Non-pigmented ciliary epithelial cell (primary cell): Measurements from ENCODE around the gene XPNPEP1.

Experiments
- DNase-seq: peaks from one replicate; pipeline ENCODE4 v3.0.0-alpha.2; 2010; ENCODE audit warnings: low read depth

The XPNPEP1 gene

DNA sequence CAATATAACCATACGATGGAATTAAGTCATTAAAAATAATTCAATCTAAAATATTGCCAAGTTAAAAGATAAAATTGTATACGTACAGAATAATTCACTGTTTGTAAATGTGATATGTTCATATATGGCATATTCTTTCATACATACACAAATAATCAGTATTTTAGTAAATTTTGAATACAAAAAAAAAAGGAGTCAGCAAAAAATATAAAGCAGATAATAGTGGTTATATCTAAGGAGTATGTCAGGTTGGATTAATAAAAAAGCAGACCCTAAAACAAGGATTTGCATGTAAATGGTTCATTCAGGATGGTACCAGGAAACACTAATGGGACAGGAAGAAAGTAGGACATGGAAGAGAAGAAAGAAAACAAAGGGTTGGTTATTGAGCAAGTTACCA, 59.5 kb downstream of the XPNPEP1 start:
- DNase-seq: no peak

DNA sequence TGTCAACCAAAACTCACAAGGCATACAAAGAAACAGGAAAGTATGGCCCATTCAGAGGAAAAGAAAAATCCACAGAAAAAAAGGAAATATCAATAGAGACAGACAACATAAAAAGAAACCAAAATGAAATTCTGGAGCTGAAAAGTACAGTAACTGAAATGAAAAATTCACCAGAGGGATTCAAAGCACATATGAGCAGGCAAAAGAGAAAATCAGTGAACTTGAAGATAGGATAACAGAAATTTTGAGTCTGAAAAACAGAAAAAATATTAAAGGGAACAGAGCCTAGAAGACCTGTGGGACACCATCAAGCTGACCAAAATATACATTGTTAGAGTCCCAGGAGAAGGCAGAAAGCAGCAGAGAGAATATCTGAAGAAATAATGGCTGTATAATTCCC, 60.6 kb downstream of the XPNPEP1 start:
- DNase-seq: no peak

DNA sequence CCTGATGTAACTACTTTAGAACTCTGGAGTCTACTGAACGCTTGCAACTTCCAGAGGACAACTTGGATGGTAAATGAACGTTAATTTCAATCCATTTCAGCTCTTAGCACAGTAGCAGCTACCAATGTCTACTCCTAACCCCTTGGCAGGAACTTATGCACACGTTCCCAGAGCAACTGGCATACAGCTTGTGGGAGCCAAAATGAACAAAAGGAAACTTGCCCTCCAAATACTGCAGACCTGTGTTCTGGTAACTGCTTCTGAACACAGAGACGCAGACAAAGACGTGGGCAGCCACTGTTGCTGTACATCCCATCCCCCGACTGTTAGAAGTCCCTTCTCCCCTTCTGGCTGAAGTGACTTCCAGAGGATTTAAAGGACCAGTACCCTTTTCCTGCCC, 61.3 kb downstream of the XPNPEP1 start:
- no peak for DNase-seq

DNA sequence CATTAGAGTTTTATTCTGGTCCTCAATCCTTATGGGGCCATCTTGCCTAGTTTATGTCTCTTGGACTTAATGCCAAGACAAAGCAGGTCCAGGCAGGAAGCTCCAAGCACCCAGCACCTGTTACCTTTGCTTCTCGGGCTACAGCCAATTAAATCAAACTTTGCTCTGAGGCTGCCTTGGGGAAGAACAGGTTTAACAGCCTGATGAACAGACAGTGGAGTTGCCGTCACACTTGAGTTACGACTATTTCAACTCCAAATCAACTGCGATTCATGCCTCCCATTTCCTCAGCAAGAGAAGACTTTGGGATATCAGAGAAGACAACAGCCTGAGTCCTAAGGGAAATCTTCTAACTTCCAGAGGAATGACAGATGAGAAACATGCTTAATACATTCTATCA, 62.2 kb downstream of the XPNPEP1 start:
- DNase-seq: no peak

DNA sequence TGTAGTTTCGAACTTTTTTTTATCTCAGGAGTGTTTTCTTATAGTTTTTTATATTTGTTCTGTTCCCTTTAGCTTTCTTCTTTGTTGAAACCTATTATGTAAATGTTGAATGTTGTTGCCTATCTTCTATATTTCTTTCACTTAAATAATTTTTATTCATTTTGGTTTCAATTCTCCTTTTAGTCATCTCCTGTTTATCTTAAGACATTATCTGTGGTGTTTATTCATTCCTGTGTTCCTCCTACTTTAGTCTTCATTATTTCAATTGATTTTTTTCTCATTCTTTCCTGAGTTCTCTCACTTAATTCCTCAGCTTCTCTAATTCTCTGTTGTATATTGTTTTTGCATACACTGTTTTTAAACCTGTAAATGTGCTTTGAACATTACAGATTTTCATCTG, 64.1 kb downstream of the XPNPEP1 start:
- no peak for DNase-seq

DNA sequence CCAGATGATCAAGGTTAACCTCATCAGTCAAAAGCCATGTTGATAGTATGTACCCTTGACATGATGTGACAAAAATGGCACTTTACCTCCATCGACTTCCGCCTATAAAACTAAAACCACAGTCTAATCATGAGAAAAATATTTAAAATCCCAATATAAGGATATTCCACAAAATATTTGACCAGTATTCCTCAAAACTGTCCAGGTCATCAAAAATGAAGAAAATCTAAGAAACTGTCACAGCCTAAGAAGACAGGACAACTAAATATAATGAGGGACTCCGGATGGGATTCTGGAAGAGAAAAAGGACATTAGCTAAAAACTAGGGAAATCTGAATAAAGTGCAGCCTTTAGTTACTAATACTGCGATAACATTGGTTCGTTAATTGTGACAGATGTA, 67.6 kb downstream of the XPNPEP1 start:
- DNase-seq: no peak

DNA sequence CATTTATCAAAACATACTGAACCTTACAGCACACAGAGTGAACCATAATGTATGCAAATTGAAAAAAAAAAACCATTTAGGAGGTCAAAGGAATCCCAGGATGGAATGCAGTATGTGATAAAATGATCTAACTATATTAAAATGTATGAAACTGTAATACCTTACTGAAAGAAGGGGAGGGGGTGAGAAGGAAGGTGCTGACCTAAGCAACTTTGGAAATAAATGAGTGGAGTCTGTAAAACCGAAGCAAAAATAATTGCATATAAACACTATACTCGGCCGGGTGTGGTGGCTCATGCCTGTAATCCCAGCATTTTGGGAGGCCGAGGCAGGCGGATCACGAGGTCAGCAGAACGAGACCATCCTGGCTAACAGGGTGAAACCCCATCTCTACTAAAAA, 69.4 kb downstream of the XPNPEP1 start:
- no peak for DNase-seq

DNA sequence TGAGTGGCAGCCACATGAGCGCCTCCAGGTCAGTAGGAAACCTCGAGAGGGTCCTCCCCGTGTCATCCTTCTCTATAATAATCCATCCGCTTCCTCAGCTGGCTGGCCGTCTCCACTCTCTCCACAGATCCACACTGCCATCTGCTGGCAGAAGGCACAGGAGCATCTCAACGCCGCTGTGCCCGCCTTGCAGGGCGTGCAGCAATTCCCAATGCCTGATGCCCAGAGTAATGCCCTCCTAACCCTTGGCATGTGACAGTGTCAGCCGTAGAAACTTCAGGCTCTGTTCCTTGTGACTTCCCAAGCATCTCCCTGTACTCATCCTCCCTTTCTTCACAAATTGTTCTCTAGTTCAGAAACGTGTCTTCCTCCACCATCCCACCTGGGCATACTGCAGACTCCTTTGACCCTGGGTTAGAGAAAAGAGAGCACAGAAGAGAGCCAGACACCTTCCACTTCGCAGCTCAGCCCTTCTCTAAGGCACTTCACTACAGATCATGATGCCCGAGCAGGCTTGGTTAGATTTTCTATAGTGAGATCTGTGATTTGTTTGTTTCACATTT, 70.8 kb downstream of the XPNPEP1 start:
- DNase-seq: peak; percentile 14

DNA sequence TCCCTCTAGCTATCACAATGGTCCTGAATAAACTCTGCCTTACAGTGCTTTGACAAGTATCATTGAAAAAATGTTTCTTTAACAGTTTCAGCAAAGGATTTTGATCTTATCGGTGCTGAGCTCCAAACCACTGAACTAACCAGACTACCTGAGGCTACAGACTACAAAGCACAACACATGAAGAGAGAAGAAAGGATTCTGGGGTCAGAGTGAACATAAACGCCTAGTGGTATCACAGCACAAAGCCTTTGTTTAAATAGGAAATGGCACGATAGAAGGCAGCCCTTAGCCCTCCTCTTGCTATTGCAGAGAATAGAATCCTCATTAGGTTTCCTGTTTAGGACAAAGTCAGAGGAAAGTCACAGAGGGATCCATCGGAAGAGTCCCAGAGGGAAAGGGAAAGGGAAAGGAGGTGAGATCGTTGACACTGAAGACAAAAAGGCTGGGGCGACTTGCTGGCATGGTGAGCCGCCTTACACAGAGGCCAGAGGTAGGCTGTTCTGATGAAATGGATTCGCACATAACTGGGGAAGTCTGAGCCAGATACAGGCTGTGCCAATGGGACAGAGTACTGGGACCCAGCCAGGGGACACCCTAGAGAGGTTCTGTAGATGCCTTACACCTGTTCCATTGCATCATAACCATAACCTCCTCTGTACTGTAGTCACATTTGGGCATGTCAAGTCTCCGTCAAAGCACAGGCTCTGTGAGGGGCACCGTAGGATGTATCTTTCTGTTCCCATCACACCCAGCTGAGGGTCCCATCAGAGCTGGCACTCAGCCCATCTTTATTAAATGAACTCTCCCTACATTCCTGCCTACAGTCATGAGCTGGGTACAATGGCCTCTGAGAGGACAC, 71.5 kb downstream of the XPNPEP1 start:
- no peak for DNase-seq

DNA sequence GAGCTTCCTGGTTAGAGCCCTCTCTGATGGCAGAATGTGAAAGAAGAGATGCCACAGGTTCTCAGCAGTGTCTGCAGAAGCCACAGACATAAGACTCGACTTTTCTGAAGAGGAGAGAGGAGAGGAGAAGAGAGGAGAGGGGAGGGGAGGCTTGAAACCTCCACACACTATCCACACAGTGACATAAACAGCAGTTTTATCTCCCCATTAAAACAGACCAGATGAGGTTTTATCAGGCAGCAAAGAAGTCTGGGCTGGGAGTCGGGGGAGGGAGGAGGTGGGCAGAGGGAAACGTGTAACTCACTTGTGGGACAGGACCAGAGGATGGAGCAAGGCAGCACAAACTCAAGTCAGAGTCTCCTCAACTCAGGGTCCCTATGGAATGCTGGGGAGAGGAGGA, 76.5 kb downstream of the XPNPEP1 start:
- no peak for DNase-seq

DNA sequence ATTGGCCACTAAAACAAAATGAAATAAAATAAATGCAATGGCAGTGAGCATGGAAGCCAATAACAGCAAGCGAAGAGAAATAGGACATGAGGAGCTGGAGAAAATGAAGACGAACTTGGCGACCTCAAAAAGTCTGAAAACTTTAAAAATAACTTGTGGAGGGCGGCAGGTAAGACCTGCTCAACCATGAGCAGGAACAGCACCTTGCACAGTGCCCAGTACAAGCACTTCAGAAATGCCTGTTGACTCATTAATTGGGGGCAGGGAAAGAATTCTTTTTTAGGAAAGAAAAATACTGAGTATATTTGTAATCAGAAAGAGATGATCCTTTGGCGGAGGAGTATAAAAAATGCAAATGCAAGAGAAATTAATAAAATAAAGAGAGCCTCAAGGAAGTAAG, 78.0 kb downstream of the XPNPEP1 start:
- DNase-seq: no peak

DNA sequence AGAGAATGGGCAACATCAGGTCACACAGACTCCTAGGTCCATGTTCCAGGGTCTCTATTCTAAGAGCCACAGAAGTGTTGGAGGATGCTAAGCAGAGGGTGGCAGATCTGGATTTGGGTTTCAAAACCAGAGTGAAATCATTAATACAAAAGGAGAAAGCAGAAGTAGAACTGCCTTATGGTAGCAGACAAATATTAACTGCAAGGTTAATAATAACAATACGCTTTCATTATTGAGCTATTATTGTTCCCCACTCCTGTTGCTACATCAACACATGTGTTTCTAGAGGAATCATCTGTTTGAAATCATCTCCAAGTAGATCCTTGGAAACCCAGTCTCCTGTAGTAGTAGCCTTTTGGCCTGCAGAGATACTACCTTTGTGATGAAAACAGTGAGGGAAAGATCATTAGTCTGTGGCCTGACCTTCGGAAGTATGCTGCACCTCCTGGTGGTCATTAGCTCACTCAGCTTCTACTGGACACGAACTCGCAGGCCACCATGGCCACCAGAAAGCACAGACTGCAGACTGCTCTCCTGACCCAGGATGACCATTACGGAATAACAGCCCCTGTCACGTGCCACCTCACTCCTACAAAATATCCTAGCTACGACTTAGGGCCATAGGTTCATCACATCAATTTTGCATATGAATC, 84.6 kb downstream of the XPNPEP1 start:
- DNase-seq: no peak

DNA sequence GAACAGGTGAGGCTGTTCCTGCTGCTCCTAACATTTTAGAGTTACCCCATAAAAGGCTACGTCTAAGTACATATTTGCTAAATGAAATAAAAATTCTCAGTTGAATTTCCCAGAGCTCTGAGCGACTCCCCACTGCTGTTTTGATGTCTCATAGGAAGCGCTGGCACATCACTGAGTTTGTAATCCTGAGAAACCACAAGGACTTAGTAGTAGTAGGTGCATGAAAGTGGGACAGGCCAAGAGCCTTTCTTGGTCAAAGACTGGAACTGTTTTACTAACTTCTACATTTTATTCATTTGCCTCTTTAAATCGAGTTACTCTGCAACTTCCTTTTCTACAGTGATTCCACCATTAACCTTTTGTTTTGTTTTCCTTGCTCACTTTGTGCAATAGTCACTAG, 85.9 kb downstream of the XPNPEP1 start:
- DNase-seq: no peak

DNA sequence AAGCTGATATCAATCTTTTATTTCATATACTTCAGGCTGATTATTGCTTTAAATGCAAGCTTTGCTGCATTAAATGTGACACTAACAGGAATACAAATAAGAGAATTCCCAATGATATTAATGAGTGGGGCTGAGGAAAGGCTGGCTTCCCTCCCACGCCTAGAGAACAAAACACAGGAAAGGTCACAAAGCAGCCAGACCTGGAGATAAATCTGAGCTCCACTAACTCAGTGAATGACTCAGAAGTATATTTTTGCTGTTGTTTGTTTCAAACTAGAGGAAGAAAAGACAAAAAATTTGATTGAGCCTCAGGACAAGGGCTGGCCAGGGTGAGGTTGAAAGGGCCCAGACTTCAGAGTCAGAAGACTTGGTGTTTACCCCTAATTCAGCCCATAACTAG, 88.1 kb downstream of the XPNPEP1 start:
- no peak for DNase-seq

DNA sequence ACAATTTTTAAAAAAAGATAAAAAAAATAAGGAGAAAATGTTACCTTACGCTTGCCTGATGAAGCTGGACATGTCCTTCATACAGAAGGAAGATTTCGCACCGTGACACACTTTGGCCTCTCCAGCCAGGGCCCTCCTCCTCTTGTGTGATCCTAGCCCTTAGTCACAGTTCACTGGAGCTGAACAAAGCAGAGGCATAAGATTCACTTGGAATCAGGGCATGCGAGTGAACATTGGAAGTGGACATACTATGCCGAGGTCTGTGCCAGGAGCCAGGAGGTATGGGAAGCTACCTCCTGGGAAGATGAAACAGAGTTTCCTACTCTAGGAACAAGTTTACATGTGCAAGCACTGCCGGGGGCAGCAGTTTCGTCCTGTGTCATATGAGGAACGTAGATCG, 91.5 kb downstream of the XPNPEP1 start:
- no peak for DNase-seq

DNA sequence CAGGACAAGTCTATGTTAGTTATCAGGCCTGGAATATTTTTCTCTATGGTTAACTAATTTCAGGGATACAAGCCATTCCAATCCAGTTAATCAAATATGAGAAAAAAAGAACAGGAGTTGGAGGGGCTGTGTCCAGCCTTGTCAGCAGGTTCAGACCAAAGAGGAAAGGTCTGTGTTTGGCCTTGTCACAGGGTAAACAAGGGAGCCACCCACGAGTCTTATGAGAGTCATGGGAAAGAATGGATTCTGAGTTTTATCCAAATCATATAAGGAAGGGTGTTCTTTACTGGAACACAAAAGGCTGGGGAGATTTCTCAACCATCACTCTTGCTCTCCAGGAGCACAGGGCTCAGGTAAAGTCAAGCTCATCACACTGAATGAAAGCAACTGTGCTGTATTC, 99.1 kb downstream of the XPNPEP1 start:
- no peak for DNase-seq

DNA sequence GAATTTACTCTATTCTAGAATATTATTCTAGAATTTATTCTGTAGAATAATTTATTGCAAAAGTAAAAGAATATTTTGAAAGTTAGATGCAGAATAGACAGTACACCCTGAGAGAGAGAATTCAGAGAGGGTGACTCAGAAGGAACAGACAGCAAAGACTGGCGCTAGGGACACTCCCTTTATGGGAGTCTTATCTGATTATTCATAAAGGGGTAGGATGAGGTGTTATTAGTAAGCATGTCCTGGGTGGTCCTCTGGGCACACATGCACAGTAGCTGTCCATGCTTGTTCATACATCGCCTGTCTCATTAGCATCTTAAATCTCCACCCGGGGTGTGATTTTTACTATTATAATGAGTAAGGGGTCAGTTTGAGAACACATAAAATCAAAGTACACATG, 100.1 kb downstream of the XPNPEP1 start:
- DNase-seq: no peak

DNA sequence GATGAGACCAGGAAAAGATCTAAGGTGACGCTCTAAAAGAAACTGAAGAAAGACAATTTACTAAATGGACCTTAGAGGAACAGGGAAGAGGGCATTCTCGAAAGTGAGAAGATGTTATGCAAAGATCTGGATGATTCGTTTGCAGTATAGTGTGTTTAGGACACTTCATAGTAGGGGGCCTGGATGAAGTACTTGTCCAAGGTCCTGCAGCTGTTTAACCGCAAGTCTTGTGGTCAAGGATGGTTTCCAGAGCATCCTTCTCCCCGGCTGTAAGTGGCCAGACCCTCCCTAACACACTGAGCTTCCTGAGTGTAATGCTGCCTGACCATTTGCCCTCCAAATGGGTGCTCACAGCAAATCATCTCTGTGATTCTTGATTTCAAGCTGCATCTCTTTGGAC, 101.6 kb downstream of the XPNPEP1 start:
- DNase-seq: no peak

DNA sequence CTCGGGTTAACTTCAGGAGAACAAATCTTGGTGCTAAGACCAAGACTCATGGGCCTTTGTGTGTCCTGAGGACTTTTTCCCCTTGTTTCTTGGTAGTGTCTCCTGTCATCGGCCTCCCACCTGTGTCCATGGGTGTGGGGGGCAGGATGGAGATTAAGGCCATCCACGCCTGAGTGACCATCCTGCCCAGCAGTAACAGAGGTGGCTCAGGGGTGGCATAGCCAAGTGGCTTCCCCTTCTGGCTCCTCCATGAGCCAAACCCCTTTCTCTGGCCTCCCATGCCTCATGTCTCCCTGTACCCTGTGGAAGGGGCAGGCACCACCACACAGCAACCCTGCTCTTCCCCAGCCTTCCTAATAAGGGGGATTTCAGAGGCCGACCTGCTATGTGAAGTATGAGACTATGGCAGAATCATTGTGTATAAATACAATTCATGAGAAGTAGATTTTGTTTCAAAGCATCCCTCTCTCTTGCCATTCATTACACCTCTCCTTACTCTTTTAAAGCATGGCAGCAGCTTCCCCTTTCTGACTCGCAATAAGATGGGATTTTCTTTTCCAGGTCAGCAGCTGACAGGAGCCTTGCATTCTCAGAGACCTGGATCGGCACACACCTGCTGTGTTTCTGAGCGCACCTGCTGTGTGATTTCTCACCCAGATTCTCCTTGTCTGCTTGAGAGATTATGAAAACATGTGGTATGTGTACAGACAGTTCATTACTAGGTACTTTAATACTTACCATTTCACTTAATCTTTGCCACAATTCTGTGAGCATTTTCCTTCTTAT, 102.5 kb downstream of the XPNPEP1 start:
- DNase-seq: no peak

DNA sequence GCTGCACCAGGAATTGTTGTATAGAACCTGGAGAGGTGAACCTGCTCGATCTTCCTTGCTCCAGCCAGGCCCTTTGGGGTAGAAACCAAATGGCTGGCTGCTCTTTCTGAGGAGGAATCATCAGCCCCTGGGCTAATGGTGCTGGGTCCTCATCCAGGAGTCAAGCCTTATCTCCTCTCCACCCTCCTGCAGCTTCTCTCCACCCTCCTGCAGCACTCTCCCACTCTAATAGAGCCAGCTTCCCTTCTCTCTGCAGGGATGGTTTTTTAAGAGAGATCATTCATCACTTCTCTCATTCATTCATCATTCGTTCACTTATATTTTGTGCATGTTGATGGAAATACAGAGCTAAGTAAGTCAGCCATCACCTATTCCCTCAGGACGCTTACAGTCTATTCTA, 103.5 kb downstream of the XPNPEP1 start:
- no peak for DNase-seq
